NB4 (cell line): ENCODE data around the gene KCNQ5.

Experiments
- DNase-seq: peaks from one replicate; pipeline ENCODE4 v3.0.0; 2010; ENCODE audit warnings: low read depth
- H3K4me3 ChIP-seq: one replicate; pipeline ENCODE4 v1.5.1; 2011; ENCODE audit warnings: mild to moderate bottlenecking, low read depth, low read length, moderate library complexity
- CTCF ChIP-seq: IDR thresholded peaks from one replicate; pipeline ENCODE4 v1.5.1; 2012; ENCODE audit warnings: low read depth, low read length
- MYC ChIP-seq: IDR thresholded peaks from 2 replicates; pipeline ENCODE4 v1.6.1; 2011; ENCODE audit warnings: low read depth, low read length
- POLR2A ChIP-seq: IDR thresholded peaks from 2 replicates; pipeline ENCODE4 v1.6.1; 2011; ENCODE audit warnings: mild to moderate bottlenecking; ENCODE audit not compliant: insufficient read length; ENCODE audit errors: extremely low read depth
- TF ChIP-seq, protein P1 (sequence below): IDR thresholded peaks from 2 replicates; pipeline ENCODE4 v1.6.1; 2011; ENCODE audit warnings: low read depth, low read length

KCNQ5 gene

DNA sequence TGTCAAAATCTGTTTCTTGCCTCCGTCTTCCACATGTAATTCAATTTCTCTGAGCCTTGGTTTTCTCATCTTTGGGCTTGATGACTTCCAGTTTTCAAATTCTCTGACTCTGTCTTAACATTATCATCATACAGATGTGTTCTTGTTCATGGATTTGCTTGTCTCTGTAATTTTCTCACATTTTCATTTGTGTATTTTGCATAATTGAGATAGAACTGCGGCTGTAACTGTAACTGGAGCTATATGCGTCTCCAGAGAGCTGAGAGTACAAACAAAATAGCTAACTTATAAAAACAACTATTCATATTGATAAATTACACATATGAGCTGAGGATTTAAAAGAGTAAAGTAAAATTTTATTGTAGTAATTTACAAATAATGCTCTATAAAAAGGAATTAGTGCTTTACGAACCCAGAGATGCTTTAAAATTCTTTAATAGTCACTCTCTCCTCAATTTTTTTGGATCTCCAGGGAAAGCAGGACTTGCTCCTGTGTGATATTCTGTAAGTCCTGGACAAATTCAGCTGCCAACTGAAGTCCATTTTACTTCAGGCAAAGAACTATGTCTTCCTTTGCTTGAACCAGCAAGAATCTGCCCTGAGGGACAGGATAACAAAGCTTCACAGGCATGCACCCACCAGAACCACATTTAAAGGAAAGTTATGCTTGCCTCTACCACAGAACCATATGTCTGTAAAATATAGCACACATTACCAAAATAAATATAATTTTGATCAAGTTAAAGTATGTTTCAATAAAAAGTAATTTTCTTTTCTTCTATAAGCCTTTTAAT lies 315.1 kb downstream of the KCNQ5 start:
- no peak overlapping the region for H3K4me3 ChIP-seq
- DNase-seq = no peak
- no peak for TF ChIP-seq MYC
- TF ChIP-seq, protein P1, sequence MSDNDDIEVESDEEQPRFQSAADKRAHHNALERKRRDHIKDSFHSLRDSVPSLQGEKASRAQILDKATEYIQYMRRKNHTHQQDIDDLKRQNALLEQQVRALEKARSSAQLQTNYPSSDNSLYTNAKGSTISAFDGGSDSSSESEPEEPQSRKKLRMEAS = no peak
- no peak for TF ChIP-seq CTCF
- TF ChIP-seq POLR2A = no peak

- DNase-seq = no peak
- no peak overlapping the region for H3K4me3 ChIP-seq
- TF ChIP-seq CTCF (no peak), MYC (no peak), POLR2A (no peak)
- TF ChIP-seq, protein P1 = no peak
Observed at GRCh38 chr6:72938104-72938503, 316.2 kb downstream of the KCNQ5 start.

- TF ChIP-seq POLR2A (no peak), MYC (no peak), CTCF (no peak)
- H3K4me3 ChIP-seq = no peak overlapping the region
- no peak for DNase-seq
Observed at GRCh38 chr6:72939004-72939403, 317.1 kb downstream of the KCNQ5 start.

DNA sequence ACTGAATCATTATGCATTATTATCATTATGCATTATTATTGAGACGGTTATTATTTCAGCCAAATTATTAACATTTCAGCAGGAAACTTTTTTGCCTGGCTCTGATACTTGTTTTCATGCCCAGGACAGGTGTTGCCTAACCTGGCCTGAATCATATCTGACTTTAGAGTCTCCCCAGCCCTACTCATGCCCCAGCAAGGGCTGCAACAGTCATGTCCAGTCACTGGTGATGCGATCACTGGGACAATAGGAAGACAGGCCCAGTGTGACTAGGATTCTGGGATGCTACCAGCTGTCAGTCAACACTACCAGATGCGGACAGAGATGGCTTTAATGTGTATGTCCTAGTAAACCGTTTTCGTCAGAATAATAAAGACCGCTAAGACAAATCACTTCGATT lies 318.4 kb downstream of the KCNQ5 start:
- no peak overlapping the region for H3K4me3 ChIP-seq
- no peak for TF ChIP-seq POLR2A
- TF ChIP-seq MYC = no peak
- no peak for TF ChIP-seq CTCF
- TF ChIP-seq, protein P1 = no peak
- no peak for DNase-seq

DNA sequence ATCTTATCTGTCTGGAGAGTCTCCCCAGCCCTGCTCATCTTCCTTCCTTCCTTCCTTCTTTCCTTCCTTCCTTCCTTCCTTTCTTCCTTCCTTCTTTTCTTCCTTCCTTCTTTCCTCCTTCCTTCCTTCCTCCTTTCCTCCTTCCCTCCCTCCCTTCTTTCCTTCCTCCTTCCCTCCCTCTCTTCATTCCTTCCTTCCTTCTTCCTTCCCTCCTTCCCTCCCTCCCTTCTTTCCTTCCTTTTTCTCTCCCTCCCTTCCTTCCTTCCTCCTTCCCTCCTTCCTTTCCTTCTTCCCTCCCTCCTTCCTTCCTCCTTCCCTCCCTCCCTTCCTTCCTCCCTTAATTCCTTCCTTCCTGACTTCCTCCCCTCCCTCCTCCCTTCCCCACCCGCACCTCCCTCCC lies 319.4 kb downstream of the KCNQ5 start:
- DNase-seq = no peak
- no peak overlapping the region for H3K4me3 ChIP-seq
- TF ChIP-seq CTCF (no peak), MYC (no peak)
- TF ChIP-seq, protein P1 = no peak

DNA sequence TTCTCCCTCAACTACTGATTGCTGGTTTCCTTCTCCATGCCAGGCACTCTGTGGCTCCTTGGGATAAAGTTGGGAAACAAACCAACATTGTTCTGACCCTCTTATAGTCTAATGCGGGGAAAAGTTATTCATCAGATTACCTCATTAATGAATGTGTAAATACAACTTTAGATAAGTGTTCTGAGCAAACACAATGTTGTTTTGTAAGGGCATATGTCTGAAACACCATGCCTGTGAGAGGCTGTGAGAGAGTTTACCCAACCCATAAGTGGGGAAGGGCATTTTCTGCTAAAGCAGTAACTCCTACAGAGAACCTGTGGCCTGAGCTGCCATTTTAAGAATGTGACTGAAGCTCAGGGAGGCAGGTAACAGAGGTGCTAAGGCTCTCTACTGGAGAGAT lies 319.9 kb downstream of the KCNQ5 start:
- no peak for DNase-seq
- no peak for TF ChIP-seq POLR2A
- TF ChIP-seq MYC = no peak
- TF ChIP-seq, protein P1 = no peak
- TF ChIP-seq CTCF = no peak
- no peak overlapping the region for H3K4me3 ChIP-seq
